Left lung (tissue), 10 donors: Measurements from ENCODE around the gene PTPRQ. TPM values are rescaled to one million over a fixed set of nuclear protein-coding genes. Genes with fewer than 3 reads are reported as not detected.

Experiments used
- ATAC-seq: fragments of 200-7000 bp; cut with Tn5 transposase; one replicate; pipeline ENCODE4 v1.9.1; 2020; ENCODE audit warnings: moderate library complexity
- DNase-seq, 4 donors: peaks; one replicate each; pipeline ENCODE4 v3.0.0-alpha.2; 2013 to 2020
- H3K27ac ChIP-seq, 2 donors: fragments of 200-600 bp; sonication (generic) in 1 of 2; one replicate each; pipeline versions ENCODE4 v1.5.0 to v1.8.0; 2020 to 2021
- H3K27me3 ChIP-seq, 2 donors: fragments of 200-600 bp; sonication (generic) in 1 of 2; one replicate each; pipeline versions ENCODE4 v1.5.0 to v1.8.0; 2020 to 2021
- H3K36me3 ChIP-seq, 2 donors: fragments of 200-600 bp; sonication (generic) in 1 of 2; one replicate each; pipeline versions ENCODE4 v1.5.0 to v1.8.0; 2020 to 2021
- H3K4me1 ChIP-seq, 2 donors: fragments of 200-600 bp; one replicate each; pipeline ENCODE4 v1.8.0; 2021
- H3K4me3 ChIP-seq, 2 donors: fragments of 200-600 bp; sonication (generic) in 1 of 2; one replicate each; pipeline versions ENCODE4 v1.5.0 to v1.8.0; 2020 to 2021; ENCODE audit warnings: mild to moderate bottlenecking in 1 of 2
- H3K9me3 ChIP-seq, 2 donors: fragments of 200-600 bp; sonication (generic) in 1 of 2; one replicate each; pipeline versions ENCODE4 v1.5.0 to v1.8.0; 2020 to 2021
- intact Hi-C, 2 donors: fragments of 100-400 bp; cut with DNase I; formaldehyde crosslinking; loops; one replicate each; pipeline versions ENCODE4 v1.11.2 to v1.14.2; 2022
- polyA plus RNA-seq, 6 donors: library from polyadenylated mRNA; unstranded; fragments of 120-200 nt; gene quantifications; one replicate each; pipeline ENCODE4 v1.2.1, GENCODE V29; 2013; ENCODE audit not compliant: insufficient read length in 6 of 6
- total RNA-seq, 2 donors: library from RNA; stranded (reverse); fragmentation: NEBNext Ultra II Directional; extraction: Animal tissue kit (Norgen Biotek cat#: 25700); gene quantifications; one replicate each; pipeline ENCODE4 v1.2.1, GENCODE V29; 2021
- TF ChIP-seq, protein P1 (sequence below), 2 donors: fragments of 200-600 bp; sonication (generic) in 1 of 2; IDR thresholded peaks; one replicate each; pipeline versions ENCODE4 v1.5.0 to v1.8.0; 2021; ENCODE audit warnings: antibody characterized with exemption in 2 of 2
- donor health status: DM: no; HTN: yes; CAD: no.
- donor health status: DM: no; HTN: no; CAD: no.

Gene PTPRQ
- total and polyA plus RNA-seq, 8 donors, result 0.79 to 9.1 (median 3.8) TPM

DNA sequence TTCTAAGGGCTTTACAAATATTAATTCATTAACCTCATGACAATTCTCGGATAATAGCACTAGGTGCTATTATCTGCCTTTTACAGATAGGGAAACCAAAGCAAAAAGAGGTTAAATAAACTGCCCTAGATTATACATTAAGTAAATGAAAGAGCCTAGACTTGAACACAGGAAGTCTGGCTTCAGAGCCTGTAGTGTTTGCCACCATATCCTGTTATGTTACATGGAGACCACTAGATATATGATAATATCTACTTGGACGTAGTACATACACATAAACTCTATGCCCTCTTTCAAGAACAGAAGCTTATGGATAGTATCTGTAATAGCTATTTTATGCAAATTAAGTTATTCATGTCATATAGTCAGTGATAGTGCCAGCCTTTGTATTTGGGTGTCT lies 246.5 kb downstream of the PTPRQ start:
- TF ChIP-seq, protein P1, sequence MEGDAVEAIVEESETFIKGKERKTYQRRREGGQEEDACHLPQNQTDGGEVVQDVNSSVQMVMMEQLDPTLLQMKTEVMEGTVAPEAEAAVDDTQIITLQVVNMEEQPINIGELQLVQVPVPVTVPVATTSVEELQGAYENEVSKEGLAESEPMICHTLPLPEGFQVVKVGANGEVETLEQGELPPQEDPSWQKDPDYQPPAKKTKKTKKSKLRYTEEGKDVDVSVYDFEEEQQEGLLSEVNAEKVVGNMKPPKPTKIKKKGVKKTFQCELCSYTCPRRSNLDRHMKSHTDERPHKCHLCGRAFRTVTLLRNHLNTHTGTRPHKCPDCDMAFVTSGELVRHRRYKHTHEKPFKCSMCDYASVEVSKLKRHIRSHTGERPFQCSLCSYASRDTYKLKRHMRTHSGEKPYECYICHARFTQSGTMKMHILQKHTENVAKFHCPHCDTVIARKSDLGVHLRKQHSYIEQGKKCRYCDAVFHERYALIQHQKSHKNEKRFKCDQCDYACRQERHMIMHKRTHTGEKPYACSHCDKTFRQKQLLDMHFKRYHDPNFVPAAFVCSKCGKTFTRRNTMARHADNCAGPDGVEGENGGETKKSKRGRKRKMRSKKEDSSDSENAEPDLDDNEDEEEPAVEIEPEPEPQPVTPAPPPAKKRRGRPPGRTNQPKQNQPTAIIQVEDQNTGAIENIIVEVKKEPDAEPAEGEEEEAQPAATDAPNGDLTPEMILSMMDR (IDR thresholded peaks at IDR 0.05), result no peak
- Histone ChIP-seq H3K36me3 (no peaks in the 10 kb centered on the region), H3K4me1 (no peaks in the 10 kb centered on the region), H3K27me3 (no peaks in the 10 kb centered on the region), H3K27ac (no peak overlapping the region), H3K9me3 (no peaks in the 10 kb centered on the region), H3K4me3 (no peak overlapping the region)
- ATAC-seq, result no peak
- intact Hi-C loops, result no loop called here
- DNase-seq, result no peak

DNA sequence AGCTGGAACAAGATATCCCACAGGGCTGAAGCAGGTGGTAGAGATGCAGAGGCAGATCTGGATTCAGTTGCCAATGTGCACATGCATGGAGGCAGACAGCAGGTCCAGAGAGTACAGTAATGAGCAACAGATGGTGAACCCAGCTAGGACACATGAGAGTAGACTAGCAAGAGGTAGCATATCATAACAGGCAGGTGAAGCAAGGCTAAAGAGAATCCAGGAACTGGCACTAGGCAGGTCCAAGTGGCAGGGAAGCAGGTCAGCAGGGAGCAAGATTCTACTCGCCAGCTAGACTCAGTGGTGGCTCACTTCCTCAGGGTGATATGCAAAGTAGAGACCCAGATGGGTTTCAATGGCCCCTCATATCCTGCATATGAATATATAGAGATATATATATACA lies 248.1 kb downstream of the PTPRQ start:
- TF ChIP-seq, protein P1 (IDR thresholded peaks at IDR 0.05), result no peak
- ATAC-seq (no peak), DNase-seq (no peak)
- Histone ChIP-seq H3K9me3 (no peaks in the 10 kb centered on the region), H3K36me3 (no peaks in the 10 kb centered on the region), H3K4me1 (no peaks in the 10 kb centered on the region), H3K4me3 (no peak overlapping the region), H3K27me3 (no peaks in the 10 kb centered on the region), H3K27ac (no peak overlapping the region)
- intact Hi-C loops, result no loop called here

DNA sequence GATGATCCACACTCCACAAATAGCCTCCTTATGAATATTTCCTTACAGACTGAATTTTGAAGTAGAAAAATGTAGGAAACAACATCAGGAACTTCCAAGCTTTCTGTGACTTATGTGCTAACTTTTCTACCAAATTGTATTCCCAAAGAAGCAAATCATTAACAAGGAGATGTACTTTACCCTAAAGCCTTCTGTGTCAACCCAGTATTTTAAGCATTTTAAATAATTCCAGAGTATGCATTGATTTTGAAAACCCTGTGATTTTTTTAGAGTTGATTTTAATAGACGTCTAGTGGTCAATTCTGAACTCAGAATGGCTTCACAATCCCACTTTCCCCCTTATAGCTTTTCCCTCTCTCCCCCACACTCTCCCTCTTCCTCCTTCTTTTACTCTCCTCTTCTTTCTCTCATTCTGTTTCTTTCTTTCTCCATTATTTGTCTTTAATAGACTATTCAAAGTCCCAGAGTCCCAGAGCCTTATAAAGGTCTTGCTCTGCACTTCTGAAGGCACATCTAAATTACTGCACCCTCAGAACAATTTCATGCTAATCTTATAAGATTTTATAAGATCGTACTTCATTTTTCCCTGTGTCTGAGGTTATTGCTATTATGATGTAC lies 253.3 kb downstream of the PTPRQ start:
- intact Hi-C loops, result no loop called here
- TF ChIP-seq, protein P1 (IDR thresholded peaks at IDR 0.05), result no peak
- H3K9me3 ChIP-seq, result no peaks in the 10 kb centered on the region

GRCh38 chr12:80698256-80698655 lies 254.2 kb downstream of the PTPRQ start:
- no peaks in the 10 kb centered on the region for H3K4me1 ChIP-seq
- DNase-seq (no peak), ATAC-seq (no peak)
- no peak overlapping the region for H3K4me3 ChIP-seq
- TF ChIP-seq, protein P1 (IDR thresholded peaks at IDR 0.05), result no peak
- H3K36me3 ChIP-seq, result no peaks in the 10 kb centered on the region
- intact Hi-C loops, result no loop called here
- no peaks in the 10 kb centered on the region for H3K9me3 ChIP-seq
- no peak overlapping the region for H3K27ac ChIP-seq
- no peaks in the 10 kb centered on the region for H3K27me3 ChIP-seq

More for the DNA sequence above, 253.3 kb downstream of the PTPRQ start:
- Histone ChIP-seq H3K36me3 (no peaks in the 10 kb centered on the region), H3K27ac (no peak overlapping the region), H3K27me3 (no peaks in the 10 kb centered on the region), H3K4me1 (no peaks in the 10 kb centered on the region), H3K4me3 (no peak overlapping the region)
- DNase-seq, result no peak
- ATAC-seq, result no peak

GRCh38 chr12:80698847-80699542 lies 255.0 kb downstream of the PTPRQ start:
- TF ChIP-seq, protein P1 (IDR thresholded peaks at IDR 0.05), result no peak
- Histone ChIP-seq H3K9me3 (no peaks in the 10 kb centered on the region), H3K27ac (no peak overlapping the region), H3K4me3 (no peak overlapping the region), H3K27me3 (no peaks in the 10 kb centered on the region), H3K36me3 (no peaks in the 10 kb centered on the region), H3K4me1 (no peaks in the 10 kb centered on the region)
- DNase-seq (no peak), ATAC-seq (no peak)
- intact Hi-C loops, result no loop called here
